Measurements from ENCODE around the gene MAGEA3.

MAGEA3 gene

DNA sequence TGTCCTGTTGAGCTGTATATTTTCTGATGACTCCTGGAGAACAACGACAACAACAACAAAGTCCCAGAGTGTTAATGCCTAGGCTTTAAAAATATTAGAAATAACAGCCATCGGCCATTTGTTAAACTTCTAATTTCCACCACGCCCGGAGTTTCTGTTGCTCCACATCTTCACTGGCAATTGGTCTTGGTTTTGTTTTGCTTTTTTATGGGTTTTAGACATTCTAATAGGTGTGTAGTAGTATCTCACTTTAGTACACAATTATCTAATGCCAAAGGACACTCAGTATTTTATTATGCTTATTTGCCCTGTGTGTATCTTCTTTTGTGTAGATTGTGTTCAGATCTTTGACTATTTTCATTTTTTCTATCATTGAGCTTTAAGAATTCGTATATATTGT lies 40.0 kb downstream of the MAGEA3 start:
- DNase-seq, result no peak

Data from NCI-H1436 (cell line).